HL-60 (cell line): ENCODE data around the gene DDO.

Experiments used
- DNase-seq, 2 experiments: peaks; one replicate each; pipeline ENCODE4 v3.0.0-alpha.2; 2010 to 2020; ENCODE audit warnings: low read depth in 1 of 2, low spot score in 1 of 2
- H3K27ac ChIP-seq: fragments of 250-450 bp; sonication (Bioruptor Pico); replicated peaks from 2 replicates; pipeline ENCODE4 v1.5.1; 2020; ENCODE audit warnings: mild to moderate bottlenecking, moderate library complexity
- H3K27me3 ChIP-seq: fragments of 250-450 bp; sonication (Bioruptor Pico); 2 replicates; pipeline ENCODE4 v1.5.1; 2021; ENCODE audit warnings: mild to moderate bottlenecking, moderate library complexity; ENCODE audit not compliant: insufficient read depth, poor library complexity, severe bottlenecking
- H3K4me3 ChIP-seq: replicated peaks from 2 replicates; pipeline ENCODE4 v1.5.1; 2011; ENCODE audit warnings: mild to moderate bottlenecking, control low read depth, low read length; ENCODE audit not compliant: insufficient read depth
- GABPA ChIP-seq: IDR thresholded peaks from 2 replicates; pipeline ENCODE4 v1.6.1; 2012; ENCODE audit warnings: low read depth
- POLR2AphosphoS5 ChIP-seq: IDR thresholded peaks from 2 replicates; pipeline ENCODE4 v1.6.1; 2012; ENCODE audit warnings: low read depth
- SPI1 ChIP-seq: IDR thresholded peaks from 2 replicates; pipeline ENCODE4 v1.6.1; 2012; ENCODE audit warnings: low read depth, mild to moderate bottlenecking, borderline replicate concordance
- TF ChIP-seq, protein P1 (sequence below): IDR thresholded peaks from 2 replicates; pipeline ENCODE4 v1.6.1; 2012; ENCODE audit warnings: low read depth; ENCODE audit not compliant: insufficient replicate concordance
- TF ChIP-seq, protein P2 (sequence below): IDR thresholded peaks from one replicate; pipeline ENCODE4 v1.5.1; 2011; ENCODE audit warnings: low read length, control low read depth, inconsistent platforms; ENCODE audit not compliant: insufficient read depth

Gene DDO

DNA sequence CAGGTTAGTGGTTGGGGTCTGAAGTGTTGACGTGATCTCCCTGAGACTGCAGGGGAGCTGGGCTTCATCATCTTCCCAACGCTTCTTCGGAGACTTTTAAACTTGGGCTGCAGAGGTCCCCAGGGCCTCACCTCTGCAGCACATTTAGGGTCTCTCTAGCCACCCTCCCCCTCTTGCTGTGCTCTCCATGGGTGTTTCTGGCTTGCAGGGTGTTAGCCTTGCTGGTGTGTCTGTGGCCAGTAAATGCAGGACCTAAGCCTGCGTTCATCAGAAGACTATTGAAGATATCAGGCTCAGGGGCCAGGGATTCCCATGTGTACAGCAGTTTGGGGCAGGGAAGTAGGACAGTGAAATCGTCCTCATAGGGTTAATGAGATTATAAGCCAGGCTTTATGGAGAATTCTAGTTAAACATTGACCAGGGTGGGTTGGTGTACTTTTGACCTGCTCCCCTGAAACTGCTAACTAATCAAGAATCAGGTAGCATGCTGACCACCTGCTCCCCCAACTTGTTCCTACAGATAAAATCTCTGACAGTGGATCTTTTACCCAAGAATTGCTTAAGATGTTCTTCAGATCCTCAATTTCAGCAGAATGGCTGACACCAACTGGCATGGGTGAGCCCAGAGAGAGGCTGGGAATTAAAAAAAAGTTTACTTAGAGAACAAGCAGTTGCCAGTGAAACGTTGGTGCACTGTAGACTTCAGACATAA lies 3.8 kb upstream of the DDO start:
- Histone ChIP-seq H3K4me3 (no peak overlapping the region), H3K27ac (0 out of 2 replicates have a peak overlapping the region, but pooled peaks have one; percentile 1), H3K27me3 (no peaks in the 10 kb centered on the region)
- TF ChIP-seq GABPA (no peak), SPI1 (no peak), POLR2AphosphoS5 (no peak)
- TF ChIP-seq, protein P1, sequence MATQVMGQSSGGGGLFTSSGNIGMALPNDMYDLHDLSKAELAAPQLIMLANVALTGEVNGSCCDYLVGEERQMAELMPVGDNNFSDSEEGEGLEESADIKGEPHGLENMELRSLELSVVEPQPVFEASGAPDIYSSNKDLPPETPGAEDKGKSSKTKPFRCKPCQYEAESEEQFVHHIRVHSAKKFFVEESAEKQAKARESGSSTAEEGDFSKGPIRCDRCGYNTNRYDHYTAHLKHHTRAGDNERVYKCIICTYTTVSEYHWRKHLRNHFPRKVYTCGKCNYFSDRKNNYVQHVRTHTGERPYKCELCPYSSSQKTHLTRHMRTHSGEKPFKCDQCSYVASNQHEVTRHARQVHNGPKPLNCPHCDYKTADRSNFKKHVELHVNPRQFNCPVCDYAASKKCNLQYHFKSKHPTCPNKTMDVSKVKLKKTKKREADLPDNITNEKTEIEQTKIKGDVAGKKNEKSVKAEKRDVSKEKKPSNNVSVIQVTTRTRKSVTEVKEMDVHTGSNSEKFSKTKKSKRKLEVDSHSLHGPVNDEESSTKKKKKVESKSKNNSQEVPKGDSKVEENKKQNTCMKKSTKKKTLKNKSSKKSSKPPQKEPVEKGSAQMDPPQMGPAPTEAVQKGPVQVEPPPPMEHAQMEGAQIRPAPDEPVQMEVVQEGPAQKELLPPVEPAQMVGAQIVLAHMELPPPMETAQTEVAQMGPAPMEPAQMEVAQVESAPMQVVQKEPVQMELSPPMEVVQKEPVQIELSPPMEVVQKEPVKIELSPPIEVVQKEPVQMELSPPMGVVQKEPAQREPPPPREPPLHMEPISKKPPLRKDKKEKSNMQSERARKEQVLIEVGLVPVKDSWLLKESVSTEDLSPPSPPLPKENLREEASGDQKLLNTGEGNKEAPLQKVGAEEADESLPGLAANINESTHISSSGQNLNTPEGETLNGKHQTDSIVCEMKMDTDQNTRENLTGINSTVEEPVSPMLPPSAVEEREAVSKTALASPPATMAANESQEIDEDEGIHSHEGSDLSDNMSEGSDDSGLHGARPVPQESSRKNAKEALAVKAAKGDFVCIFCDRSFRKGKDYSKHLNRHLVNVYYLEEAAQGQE = no peak
- TF ChIP-seq, protein P2, sequence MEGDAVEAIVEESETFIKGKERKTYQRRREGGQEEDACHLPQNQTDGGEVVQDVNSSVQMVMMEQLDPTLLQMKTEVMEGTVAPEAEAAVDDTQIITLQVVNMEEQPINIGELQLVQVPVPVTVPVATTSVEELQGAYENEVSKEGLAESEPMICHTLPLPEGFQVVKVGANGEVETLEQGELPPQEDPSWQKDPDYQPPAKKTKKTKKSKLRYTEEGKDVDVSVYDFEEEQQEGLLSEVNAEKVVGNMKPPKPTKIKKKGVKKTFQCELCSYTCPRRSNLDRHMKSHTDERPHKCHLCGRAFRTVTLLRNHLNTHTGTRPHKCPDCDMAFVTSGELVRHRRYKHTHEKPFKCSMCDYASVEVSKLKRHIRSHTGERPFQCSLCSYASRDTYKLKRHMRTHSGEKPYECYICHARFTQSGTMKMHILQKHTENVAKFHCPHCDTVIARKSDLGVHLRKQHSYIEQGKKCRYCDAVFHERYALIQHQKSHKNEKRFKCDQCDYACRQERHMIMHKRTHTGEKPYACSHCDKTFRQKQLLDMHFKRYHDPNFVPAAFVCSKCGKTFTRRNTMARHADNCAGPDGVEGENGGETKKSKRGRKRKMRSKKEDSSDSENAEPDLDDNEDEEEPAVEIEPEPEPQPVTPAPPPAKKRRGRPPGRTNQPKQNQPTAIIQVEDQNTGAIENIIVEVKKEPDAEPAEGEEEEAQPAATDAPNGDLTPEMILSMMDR = no peak
- DNase-seq = no peak

DNA sequence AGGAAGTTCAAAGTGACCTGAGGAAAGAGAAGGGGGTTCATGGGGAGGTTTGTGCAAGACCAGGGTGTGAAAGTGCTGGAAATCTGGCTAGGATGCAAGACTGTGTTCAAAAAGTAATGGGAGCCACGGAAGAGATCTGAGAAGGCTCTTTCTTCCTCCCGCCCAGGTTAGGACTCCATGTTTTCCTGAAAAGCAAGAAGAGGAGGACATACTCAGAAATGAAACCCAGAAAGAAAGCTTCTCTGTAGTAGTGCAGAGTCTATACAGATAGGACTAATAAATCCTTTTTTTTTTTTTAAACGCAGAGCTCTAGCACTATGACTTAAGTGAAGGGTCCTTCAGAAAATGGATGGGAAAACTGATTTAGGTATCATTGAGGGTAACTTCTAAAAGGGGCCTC lies 3.2 kb upstream of the DDO start:
- Histone ChIP-seq H3K27ac (no peak overlapping the region), H3K4me3 (no peak overlapping the region), H3K27me3 (no peaks in the 10 kb centered on the region)
- TF ChIP-seq SPI1 (no peak), GABPA (no peak), POLR2AphosphoS5 (no peak)
- TF ChIP-seq, protein P2 = no peak
- TF ChIP-seq, protein P1 = no peak
- DNase-seq = no peak

DNA sequence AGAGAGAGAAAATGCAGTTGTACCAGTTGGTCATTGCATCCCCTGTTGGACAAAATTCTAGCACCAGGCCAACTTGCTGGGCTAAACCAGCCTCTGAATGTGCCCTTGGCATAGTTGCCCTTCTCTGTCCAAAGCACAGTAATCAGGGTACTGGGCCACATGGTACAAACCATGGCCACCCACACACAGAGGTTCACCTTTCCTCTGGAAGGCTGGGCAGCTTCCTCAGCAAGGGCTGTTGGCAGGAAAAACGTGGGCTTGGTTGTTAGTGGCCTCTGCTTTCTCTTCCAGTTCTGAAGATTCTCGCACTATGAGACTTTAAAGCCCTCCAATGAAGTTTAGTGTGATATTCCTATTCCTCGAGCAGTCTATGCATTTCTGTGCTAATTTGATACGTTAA lies 706 bp downstream of the DDO start:
- H3K27ac ChIP-seq = no peak overlapping the region

More for the DNA sequence above, 706 bp downstream of the DDO start:
- no peak for TF ChIP-seq SPI1
- TF ChIP-seq, protein P1 = no peak
- no peak for TF ChIP-seq POLR2AphosphoS5
- TF ChIP-seq, protein P2 = no peak
- TF ChIP-seq GABPA = no peak
- H3K27me3 ChIP-seq = no peaks in the 10 kb centered on the region
- no peak for DNase-seq
- no peak overlapping the region for H3K4me3 ChIP-seq
